Omental fat pad (tissue), 4 donors: ENCODE results near the gene HMGCS2. TPM values are rescaled to one million over a fixed set of nuclear protein-coding genes. Genes with fewer than 3 reads are reported as not detected.

Experiments used
- ATAC-seq: fragments of 150-250 bp; one replicate; pipeline ENCODE4 v1.9.1; 2016; ENCODE audit warnings: mild to moderate bottlenecking, moderate library complexity; ENCODE audit not compliant: low FRiP score
- DNase-seq: peaks from one replicate; pipeline ENCODE4 v3.0.0-alpha.2; 2019; ENCODE audit warnings: low spot score
- CTCF ChIP-seq, 3 donors: fragments of 450-650 bp; IDR thresholded peaks; one replicate each; pipeline ENCODE4 v1.5.1; 2016 to 2017; ENCODE audit warnings: antibody characterized with exemption in 3 of 3, mild to moderate bottlenecking in 3 of 3, moderate library complexity in 2 of 3
- total RNA-seq, 4 donors: library from RNA; depleted of rRNA; stranded (reverse); fragments of >200 nt; gene quantifications; one replicate each; pipeline ENCODE4 v1.1.0, GENCODE V29; 2016

Gene HMGCS2
- 1 to 10 TPM in 1 of 4 donors, under 1 TPM in 2, not detected in 1; 0.56 to 4.3 (median 0.96) TPM for total RNA-seq

GRCh38 chr1:119768778-119769177 is at the start of gene HMGCS2:
Gene HMGCS2, minus strand, starts transcription at chr1:119768905. Its CDS starts 61 bp downstream, at chr1:119768844.
- DNase-seq (no peak), ATAC-seq (no peak)
- TF ChIP-seq CTCF (IDR thresholded peaks at IDR 0.05), result no peak

- TF ChIP-seq CTCF (IDR thresholded peaks at IDR 0.05), result no peak
- DNase-seq (no peak), ATAC-seq (no peak)
Measured at GRCh38 chr1:119818181-119818580, 49.5 kb upstream of the HMGCS2 start.

- TF ChIP-seq CTCF (IDR thresholded peaks at IDR 0.05), result no peak
- no peak for ATAC-seq
Measured at GRCh38 chr1:119816407-119816806, 47.7 kb upstream of the HMGCS2 start.

GRCh38 chr1:119815928-119816327 is 47.2 kb upstream of the HMGCS2 start:
- ATAC-seq (no peak), DNase-seq (no peak)
- no peak for TF ChIP-seq CTCF (IDR thresholded peaks at IDR 0.05)

More at GRCh38 chr1:119816407-119816806, 47.7 kb upstream of the HMGCS2 start:
- DNase-seq, result no peak

GRCh38 chr1:119815361-119815760 is 46.7 kb upstream of the HMGCS2 start:
- ATAC-seq (no peak), DNase-seq (no peak)
- no peak for TF ChIP-seq CTCF (IDR thresholded peaks at IDR 0.05)

- TF ChIP-seq CTCF (IDR thresholded peaks at IDR 0.05), result no peak
Measured at GRCh38 chr1:119814288-119814687, 45.6 kb upstream of the HMGCS2 start.

GRCh38 chr1:119811985-119812557 is 43.4 kb upstream of the HMGCS2 start:
- ATAC-seq, result no peak
- no peak for DNase-seq
- no peak for TF ChIP-seq CTCF (IDR thresholded peaks at IDR 0.05)

More at GRCh38 chr1:119814288-119814687, 45.6 kb upstream of the HMGCS2 start:
- no peak for DNase-seq
- ATAC-seq, result no peak
